ENCODE results near the gene ZPBP.

Gene ZPBP

GRCh38 chr7:50141131-50141530, 48.1 kb upstream of the ZPBP start:
- no peak overlapping the region for H3K4me3 ChIP-seq (ENCODE audit: low read depth, low read length)
- no peaks in the 10 kb centered on the region for H3K36me3 ChIP-seq (ENCODE audit: control insufficient read depth in 2 of 2, insufficient read depth in 1 of 2, low read length in 2 of 2)
- ChIA-PET POLR2A (no interaction called here), CTCF (interaction anchor here (3.9 kb wide), 1 partner anchor 277 kb away, joined by 18 read pairs; no protein-coding TSS in a partner anchor)
- TF ChIP-seq TSHZ1 (tag by site-specific recombination; IDR thresholded peaks at IDR 0.05; ENCODE audit: borderline replicate concordance) (no peak), PBX3 (CRISPR knock-in tag; IDR thresholded peaks at IDR 0.05) (no peak), ZNF146 (tag by site-specific recombination; IDR thresholded peaks at IDR 0.05) (no peak), HOXC10 (CRISPR knock-in tag; IDR thresholded peaks at IDR 0.05) (no peak), ZNF544 (tag by site-specific recombination; IDR thresholded peaks at IDR 0.05) (no peak), PRDM2 (tag by site-specific recombination; IDR thresholded peaks at IDR 0.05; ENCODE audit: borderline replicate concordance) (no peak), ZNF785 (tag by site-specific recombination; IDR thresholded peaks at IDR 0.05) (no peak), ZBTB1 (tag by site-specific recombination; IDR thresholded peaks at IDR 0.05) (no peak), ATF2 (tag by site-specific recombination; IDR thresholded peaks at IDR 0.05; ENCODE audit: low read depth) (no peak), ZNF157 (tag by site-specific recombination; IDR thresholded peaks at IDR 0.05) (no peak), ZIC2 (tag by site-specific recombination; IDR thresholded peaks at IDR 0.05) (no peak), ZNF768 (tag by site-specific recombination; IDR thresholded peaks at IDR 0.05) (no peak), ZNF560 (tag by site-specific recombination; IDR thresholded peaks at IDR 0.05; ENCODE audit: borderline replicate concordance) (no peak), SP2 (tag by site-specific recombination; IDR thresholded peaks at IDR 0.05) (no peak), OVOL3 (tag by site-specific recombination; IDR thresholded peaks at IDR 0.05) (no peak), HIC1 (tag by site-specific recombination; IDR thresholded peaks at IDR 0.05) (no peak)
- no peak overlapping the region for H3K27ac ChIP-seq (ENCODE audit: extremely low read depth, low read depth, low read length)
- no peaks in the 10 kb centered on the region for H3K4me1 ChIP-seq (ENCODE audit: control insufficient read depth, insufficient read depth, low read length)
- H3K9me3 ChIP-seq (ENCODE audit: control insufficient read depth, insufficient read depth, low read depth, low read length), result no peaks in the 10 kb centered on the region
